IPS-NIHi11 (cell line): ENCODE data around the gene PLAGL1.
"Not testable (repeated sequence)": the region's sequence is repeated elsewhere in the genome, so short reads cannot be mapped to it uniquely, and the experiment has no call there.

Source experiments
- DNase-seq: peaks from one replicate; pipeline ENCODE4 v3.0.0; 2012; ENCODE audit warnings: mixed read lengths, low spot score

PLAGL1 gene, protein sequence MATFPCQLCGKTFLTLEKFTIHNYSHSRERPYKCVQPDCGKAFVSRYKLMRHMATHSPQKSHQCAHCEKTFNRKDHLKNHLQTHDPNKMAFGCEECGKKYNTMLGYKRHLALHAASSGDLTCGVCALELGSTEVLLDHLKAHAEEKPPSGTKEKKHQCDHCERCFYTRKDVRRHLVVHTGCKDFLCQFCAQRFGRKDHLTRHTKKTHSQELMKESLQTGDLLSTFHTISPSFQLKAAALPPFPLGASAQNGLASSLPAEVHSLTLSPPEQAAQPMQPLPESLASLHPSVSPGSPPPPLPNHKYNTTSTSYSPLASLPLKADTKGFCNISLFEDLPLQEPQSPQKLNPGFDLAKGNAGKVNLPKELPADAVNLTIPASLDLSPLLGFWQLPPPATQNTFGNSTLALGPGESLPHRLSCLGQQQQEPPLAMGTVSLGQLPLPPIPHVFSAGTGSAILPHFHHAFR

DNA sequence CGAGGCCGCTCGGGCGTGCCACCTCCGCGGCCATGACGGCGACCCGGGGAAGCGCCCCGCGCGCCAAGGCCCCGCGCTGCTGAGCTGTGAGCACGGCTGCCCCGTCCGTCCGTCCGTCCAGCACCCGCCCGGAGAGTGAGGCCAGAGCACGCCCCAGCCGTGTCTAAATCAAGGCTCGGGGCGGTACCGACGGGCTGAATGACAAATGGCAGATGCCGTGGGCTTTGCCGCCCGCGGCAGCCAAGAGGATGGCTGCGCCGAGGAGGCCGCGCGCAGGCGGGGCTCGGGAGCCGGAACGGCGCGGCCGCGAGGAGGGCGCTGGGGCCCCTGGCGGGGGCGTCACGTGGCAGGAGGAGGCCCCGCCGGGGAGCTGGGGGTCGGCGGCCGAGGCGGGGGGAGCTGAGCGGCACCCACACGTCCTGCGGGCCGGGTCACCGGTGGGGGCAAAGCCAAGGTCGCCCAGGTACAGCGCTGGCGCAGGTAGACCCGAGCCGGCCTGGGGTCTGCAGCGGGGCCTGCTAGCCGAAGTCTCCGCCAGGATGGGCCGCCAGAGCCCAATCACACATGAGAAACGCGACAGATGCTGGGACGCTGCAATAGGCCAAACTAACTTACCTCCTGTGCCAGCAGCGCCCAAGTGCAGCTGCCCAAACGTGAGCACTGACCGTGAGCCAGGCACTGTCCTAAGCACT is at the start of gene PLAGL1:
PLAGL1 (minus strand) TSS at position 140 of the 692 bp plus-strand sequence. CDS start 60,123 bp downstream, outside the sequence.
- peak; percentile 66 for DNase-seq

DNA sequence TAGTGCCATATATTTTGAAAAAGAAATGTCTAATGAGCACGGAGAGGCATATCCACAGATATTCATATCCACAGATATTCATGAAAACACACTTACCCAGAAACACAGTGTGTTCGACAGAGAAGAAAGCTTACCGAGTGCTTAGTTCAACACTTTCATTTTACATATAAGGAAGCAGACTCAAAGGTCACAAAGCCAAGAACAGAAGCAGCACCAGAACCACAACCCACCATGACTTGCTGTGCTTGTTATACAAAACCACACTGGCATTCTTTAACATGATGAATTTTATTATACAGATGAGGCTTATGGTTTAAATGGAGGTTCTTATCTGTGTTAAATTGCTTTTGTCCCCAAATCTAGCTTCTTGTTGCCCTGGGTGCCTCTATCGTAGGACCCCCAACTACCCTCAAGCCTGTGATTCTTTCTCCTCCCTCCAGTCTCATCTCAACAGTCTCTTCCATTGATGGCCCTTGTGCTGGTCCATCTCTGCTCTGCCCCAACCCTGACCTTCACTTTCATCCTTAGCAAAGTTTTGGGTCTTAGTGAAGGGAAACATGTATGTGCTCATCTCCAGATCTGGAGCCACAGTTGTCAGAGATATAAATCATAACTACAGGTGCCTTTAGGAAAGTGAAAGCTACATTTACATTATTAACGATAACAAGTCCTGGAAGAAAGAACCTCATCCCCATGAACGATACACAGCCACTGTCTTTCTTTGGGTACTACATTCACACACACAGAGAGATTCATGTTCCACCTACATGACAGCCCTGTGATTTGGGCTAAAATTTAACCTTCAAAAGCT is 47.3 kb upstream of the PLAGL1 start:
- no peak for DNase-seq

DNA sequence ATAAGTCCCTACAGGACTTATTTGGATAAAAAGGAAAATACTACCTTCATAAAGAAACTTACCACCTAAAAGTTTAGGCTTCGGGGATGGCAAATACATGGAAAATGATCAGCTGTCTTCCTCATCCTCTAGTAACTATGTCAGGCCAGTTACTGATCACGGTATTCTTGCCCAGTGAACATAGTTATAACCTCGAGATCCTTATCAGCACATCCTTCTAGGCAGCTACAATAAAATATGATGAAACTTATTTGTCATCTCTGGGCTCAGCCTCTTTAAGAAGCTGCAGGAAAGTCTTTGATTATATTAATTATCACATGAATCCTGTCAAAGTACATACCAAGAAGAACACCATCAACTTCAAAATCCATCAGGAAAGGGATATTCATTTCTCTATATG is 45.5 kb upstream of the PLAGL1 start:
- DNase-seq, result no peak

DNA sequence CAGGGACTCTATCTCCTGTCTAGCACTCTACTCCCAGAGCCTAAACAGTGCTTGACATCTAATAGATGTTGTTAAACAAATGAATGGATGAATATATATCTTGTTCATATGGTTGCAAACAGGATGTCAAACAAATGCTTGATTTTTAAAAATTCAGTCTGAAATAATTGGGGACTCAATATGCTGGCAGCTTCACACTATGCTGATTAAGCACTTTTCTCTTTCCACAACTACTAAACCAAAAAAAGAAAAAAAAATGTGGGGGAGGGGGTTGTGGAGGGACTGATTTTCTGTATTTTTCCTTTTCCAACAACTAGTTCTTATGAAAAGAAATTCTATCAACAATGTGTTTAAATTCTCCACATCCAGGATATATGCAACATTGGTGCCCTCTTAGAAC is 44.4 kb upstream of the PLAGL1 start:
- no peak for DNase-seq

DNA sequence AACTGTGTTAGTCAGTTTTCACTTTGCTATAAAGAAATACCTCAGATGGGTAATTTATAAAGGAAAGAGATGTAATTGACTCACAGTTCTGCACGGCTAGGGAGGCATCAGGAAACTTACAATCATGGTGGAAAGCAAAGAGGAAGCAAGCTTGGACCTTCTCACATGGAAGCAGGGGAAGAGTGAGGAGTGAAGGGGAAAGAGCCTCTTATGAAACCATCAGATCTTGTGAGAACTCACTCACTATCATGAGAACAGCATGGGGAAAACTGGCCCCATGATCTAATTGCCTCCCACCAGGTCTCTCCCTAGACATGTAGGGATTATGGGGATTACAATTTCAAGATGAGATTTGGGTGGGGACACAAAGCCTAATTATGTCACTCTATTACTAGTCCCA is 41.3 kb upstream of the PLAGL1 start:
- DNase-seq, result no peak

DNA sequence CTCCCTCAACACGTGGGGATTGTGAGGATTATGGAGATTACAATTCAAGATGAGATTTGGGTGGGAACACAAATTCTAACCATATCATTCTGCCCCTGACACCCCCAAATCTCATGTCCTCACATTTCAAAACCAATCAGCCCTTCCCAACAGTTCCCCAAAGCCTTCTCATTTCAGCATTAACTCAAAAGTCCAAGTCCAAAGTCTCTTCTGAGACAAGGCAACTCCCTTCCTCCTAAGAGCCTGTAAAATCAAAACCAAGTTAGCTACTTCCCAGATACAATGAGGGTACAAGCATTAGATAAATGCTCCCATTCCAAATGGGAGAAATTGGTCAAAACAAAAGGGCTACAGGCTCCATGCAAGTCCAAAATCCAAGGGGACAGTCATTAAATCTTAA is 39.6 kb upstream of the PLAGL1 start:
- DNase-seq, result no peak

DNA sequence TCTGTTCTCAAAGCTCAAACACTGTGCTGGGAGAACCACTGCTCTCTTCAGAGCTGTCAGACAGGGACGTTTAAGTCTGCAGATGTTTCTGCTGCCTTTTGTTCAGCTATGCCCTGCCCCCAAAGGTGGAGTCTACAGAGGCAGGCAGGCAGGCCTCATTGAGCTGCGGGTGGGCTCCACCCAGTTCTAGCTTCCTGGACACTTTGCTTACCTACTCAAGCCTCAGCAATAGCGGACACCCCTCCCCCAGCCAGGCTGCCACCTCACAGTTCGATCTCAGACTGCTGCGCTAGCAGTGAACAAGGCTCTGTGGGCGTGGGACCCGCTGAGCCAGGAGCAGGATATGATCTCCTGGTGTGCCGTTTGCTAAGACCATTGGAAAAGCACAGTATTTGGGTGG is 38.6 kb upstream of the PLAGL1 start:
- not testable (repeated sequence) for DNase-seq

DNA sequence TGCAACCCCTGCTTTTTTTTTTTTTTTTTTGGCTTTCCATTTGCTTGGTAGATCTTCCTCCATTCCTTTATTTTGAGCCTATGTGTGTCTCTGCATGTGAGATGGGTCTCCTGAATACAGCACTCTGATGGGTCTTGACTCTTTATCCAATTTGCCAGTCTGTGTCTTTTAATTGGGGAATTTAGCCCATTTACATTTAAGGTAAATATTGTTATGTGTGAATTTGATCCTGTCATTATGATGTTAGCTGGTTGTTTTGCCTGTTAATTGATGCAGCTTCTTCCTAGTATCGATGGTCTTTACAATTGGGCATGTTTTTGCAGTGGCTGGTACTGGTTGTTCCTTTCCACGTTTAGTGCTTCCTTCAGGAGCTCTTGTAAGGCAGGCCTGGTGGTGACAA is 36.9 kb upstream of the PLAGL1 start:
- not testable (repeated sequence) for DNase-seq

DNA sequence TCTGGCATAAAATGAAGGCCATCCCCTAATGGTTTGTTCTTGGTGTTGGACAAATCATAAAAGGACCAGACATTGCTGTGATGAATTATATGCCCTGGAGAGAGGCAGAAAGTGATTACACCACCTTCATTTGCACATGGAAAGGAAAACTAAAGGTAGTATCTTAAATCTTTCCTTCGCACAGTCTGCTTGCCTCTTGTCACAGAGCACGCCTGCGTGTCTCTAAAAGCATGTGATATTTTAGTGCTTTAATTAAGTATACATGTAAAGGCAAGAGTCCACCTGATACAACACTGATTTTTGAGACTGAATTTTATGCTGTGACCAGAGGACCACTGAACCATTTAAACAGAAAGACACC is 28.8 kb upstream of the PLAGL1 start:
- DNase-seq, result no peak

DNA sequence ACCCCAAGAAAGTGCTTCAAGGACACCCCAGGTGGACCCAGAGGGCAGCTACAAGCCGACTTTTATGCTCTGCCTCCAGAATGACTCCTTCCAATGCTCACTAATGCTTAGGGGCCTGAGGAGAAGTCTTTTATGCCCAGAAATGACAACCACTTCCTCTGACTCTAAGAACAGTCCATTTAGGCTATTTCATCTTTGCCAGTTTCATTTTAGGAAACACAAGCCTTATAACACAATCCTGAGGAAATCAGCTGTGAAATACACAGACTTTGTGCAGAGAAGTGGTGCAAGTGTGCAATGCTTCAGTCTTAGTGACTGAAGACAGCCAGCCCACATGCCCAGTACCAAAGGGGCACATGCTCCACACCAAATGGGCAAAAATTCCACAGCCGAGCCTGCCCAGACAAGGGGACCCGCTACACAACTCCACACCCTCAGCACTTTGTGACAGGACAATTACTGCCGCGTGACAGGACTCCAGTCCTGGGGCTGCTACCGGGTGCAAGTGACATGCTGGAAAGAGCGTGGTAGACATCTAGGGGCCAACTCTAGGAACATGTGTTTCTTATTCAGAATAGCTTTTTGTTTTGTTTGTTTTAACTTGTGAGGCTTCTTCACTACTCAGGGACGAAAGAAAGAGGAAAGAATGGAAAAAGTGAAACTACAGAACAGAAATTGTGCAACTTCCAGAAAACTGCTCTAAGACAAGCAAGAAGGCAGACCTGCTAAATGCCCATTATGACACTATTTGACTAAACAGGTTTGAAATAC is 28.2 kb upstream of the PLAGL1 start:
- DNase-seq, result peak; percentile 46

DNA sequence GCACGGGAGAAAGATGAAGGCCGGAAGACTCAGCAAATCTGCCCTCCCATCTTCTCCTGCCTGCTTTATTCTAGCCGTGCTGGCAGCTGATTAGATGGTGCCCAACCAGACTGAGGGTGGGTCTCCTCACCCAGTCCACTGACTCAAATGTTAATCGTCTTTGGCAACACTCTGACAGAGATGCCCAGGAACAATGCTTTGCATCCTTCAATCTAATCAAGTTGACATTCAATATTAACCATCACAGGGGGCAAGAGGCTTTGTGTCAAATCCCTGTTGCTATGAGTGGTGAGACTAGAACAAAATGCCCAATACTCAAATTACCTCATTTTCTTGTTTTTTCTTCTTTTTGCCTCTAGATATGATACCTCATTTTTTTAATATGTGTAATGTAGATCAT is 27.4 kb upstream of the PLAGL1 start:
- no peak for DNase-seq

DNA sequence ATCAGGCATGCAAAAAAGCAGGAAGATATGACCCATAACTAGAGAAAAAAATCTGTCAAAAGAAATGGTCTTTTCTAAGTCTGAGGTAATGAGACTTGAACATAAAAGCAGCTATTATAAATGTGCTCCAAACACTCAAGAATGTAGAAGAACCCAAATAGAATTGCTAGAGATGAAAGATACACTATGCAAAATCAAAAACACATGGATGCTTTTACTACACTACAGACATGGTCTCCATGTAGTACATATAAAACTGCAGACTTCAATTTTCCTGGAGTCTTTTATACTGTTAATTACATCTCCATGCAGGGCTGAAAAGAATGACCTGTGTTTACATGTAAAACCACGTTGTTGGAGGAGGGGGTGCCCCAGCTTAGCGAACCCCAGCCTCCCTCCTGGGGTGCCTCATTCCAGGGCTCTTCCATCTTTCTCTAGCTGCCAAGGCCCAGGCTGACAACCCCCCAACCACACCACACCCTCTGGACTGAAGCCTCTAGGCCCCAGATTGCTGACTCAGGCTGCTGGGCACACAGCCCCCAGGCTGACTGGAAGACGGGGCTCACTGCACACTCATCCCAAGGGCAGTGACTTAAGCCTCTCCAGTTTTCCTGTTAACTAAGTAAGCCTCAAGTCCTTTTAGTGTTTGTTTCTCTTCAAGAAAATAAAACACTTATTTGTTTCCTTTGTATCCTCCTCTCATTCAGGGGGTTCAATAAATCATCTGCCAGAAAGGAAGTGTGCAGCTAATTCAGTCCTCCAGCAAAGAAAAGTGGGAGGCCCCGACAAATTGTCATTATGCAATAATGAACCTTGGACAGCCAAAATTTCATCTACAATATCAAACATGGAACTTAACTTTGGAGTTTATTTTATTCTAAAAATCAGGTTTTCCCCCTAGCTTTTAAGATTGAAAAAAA is 26.0 kb upstream of the PLAGL1 start:
- DNase-seq, result no peak

DNA sequence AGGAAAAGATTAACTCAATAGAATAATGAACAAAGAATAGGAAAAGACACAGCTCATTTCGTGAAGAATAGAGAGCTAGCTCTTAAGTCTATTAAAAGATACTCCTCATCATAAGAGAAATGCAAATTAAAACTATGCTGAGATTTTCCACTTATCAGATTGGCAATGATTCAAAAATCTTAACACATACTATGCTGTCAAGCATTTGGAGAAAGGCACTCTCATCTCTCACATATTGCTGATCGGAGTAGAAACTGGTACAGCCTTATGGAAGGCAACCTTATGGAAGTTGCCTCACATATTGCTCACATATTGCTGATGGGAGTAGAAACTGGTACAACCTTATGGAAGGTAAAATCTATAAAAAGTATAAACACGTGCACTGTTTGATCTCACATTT is 21.4 kb upstream of the PLAGL1 start:
- no peak for DNase-seq

DNA sequence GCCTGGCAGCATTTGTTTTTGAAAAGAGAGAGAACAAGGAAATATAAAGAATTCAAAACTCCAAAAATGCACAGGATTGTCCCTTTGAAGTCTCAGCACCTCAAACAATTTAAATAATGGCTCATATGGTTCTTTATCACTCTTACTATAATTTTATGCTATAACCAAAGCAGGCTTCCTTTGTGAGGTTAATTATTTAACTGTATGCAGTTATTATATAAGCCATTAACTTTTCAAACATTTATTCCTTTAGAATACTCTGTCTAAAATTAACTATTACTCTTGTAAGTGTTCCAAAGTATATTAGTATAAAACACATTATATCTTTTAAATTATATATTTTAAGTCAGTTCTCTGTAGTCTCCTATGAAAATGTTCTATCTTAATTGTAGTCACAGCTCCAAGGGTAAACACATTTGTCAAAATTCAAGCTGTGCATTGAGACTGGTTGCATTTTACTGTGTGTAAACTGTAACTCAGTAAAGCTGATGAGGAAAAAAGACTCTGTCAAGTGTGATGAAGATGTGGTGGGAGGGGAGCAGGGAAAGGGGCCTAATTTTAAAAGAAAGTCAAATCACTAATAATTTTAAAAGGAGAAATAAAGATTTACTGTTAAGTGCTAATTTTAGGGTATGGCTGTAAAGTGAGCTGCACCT is 20.0 kb upstream of the PLAGL1 start:
- no peak for DNase-seq

DNA sequence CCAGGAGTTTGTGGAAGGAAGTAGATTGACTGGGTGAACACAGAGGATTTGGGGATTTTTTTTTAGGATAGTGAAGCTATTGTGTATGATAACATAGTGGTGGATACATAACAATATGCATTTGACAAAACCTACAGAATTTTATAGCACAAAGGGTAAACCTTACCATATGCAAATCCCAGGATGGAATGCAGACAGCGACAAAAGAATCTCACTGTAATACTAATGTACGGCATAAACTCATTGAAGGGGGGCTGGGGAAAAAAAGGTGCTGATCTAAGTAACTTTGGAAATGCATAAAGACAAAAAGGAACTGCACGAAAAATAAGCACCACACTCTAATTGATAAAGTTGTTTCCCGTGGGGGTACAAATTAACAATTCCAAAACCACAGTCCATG is 15.2 kb upstream of the PLAGL1 start:
- DNase-seq, result no peak

DNA sequence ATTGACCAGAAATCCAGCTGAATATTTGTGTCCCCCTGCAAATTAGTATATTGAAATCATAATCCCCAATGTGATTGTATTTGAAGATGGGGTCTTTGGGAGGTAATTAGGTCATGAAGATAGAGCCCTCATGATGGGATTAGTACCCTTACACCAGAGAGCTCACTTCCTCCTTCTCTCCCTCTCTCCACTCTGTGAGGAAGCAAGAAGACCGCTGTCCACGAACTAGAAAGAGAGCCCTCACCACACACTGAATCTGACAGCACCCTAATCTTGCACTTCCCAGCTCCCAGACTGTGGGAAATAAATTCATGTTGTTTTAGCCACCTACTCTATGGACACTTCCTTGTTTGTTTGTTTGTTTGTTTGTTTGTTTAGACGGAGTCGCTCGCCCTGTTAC is 11.9 kb upstream of the PLAGL1 start:
- DNase-seq, result no peak

DNA sequence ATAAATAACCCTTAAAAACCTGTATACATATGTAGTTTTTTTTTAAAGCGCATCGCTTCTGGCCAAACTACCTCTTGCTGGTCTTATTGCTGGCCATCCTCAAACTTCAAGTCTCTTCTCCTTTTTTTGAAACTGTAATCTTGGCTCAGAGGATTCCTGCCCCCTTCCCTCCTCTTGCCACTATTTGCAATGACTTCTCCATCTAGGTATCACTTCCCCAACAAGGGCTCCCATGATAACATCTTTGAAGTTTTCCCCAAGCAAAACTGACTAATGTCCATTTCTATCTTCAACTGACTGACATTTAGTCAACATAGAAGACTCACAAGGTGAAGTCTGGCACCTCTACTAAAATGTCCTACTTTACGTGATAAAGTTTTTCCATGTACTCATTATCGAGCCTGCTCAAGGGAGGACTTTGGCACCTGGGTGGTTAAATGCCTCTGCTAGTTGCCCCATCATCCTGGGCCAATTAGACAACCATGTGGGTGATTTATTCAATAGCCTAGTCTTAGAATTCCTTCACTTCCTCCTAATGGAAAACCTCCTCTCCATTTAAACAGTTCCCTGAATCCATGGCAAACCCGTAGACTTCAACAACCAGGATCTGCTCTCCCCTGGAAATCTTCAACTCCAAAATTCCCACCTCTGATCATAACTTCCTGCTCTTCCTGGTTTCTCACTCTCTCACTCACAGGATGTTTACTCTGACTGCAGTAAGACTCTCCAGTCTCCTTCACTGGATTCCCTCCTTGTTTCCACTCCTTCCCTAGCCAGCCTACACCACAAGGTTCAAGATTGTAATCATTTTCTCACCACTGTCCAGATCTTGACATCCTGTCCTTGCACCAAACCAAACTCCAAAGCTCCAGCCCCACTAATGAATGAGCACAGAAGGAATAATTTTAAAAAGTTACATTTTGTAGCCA is 9.4 kb upstream of the PLAGL1 start:
- DNase-seq, result no peak

DNA sequence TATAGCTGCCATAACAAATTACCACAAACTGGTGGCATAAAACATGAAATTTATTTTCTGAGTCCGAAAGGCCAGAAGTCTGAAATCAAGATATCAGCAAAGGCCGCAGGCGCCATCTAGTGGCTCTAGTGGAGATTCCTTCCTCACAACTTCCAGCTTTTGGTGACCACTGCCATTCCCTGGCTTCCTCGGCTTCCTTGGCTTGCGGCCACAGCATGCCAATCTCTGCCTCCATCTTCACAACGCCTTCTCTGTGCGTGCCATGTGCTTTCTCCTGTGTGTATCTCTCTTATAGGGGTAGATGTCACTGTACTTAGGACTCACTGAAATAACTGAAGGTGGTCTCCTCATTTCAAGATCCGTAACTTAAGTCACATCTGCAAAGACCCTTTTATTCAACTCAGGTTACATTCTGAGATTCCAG is 5.4 kb upstream of the PLAGL1 start:
- DNase-seq, result peak; percentile 80

DNA sequence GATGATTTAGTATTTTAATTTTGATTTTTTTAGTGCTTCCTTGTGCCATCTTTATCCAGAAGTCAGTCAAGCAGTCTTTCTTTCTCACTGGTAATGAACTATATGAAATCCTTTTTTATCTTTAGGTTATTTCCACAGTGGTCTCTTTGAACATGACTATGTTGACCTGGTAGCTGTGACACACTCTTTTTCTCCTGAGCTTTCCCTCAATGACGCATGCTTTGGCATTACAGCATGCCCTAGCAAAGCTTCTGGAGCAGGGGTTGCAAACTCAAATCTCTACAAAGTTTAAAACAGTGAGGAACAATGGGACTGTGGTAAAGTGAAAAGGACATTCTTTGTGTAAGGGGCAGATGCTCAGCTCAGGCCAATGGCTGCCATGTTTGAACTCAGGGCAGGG is 4.5 kb upstream of the PLAGL1 start:
- DNase-seq, result no peak
